NCI-H2227 (cell line): Measurements from ENCODE around the gene CIDEB.

Experiments
- DNase-seq: peaks from one replicate; lab custom pipeline; 2025; ENCODE audit not compliant: unreplicated experiment; lab: John Stamatoyannopoulos, UW

Gene CIDEB

GRCh38 chr14:24255438-24255837 is 52.3 kb downstream of the CIDEB start:
- DNase-seq = no peak
